ENCODE measurements around the gene GALNT1. TPM values are rescaled to one million over a fixed set of nuclear protein-coding genes. Genes with fewer than 3 reads are reported as not detected.

Gene GALNT1
- total RNA-seq, 1 experiment from 2014 or later: 25.6 TPM

DNA sequence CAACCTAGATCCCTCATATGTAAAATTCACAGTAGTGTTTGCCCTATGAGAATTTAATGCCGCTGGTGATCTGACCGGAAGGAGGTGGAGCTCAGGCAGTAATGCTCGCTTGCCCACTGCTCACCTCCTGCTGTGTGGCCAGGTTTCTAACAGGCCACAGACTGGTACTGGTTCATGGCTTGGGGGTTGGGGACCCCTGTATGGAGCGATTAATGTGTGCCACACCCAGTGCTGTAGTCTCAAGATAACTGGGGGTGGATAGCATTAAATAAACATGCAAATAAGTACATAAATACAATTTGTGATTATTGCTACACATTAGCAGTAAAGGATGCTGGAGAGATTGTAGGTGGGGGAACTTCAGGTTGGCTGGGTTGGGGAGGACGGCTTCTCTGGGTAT is 3.2 kb downstream of the GALNT1 start:
- no peak for TF ChIP-seq EZH2 (IDR thresholded peaks at IDR 0.05; ENCODE audit: borderline replicate concordance, low read depth, low read length, poor library complexity, severe bottlenecking)
- TF ChIP-seq, protein P1, sequence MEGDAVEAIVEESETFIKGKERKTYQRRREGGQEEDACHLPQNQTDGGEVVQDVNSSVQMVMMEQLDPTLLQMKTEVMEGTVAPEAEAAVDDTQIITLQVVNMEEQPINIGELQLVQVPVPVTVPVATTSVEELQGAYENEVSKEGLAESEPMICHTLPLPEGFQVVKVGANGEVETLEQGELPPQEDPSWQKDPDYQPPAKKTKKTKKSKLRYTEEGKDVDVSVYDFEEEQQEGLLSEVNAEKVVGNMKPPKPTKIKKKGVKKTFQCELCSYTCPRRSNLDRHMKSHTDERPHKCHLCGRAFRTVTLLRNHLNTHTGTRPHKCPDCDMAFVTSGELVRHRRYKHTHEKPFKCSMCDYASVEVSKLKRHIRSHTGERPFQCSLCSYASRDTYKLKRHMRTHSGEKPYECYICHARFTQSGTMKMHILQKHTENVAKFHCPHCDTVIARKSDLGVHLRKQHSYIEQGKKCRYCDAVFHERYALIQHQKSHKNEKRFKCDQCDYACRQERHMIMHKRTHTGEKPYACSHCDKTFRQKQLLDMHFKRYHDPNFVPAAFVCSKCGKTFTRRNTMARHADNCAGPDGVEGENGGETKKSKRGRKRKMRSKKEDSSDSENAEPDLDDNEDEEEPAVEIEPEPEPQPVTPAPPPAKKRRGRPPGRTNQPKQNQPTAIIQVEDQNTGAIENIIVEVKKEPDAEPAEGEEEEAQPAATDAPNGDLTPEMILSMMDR (conservative IDR thresholded peaks at IDR 0.05; ENCODE audit: low read depth, low read length): no peak
- CTCF ChIA-PET: no interaction called here
- no peaks in the 10 kb centered on the region for H3K36me3 ChIP-seq (ENCODE audit: insufficient read depth, low read length, poor library complexity, severe bottlenecking)
- peaks cover 11% of the 10 kb centered on the region for H3K27me3 ChIP-seq (replicated peaks; ENCODE audit: insufficient read depth, low read depth, low read length, poor library complexity)
- DNase-seq (ENCODE audit: low spot score): no peak
- POLR2A ChIA-PET (ENCODE audit: low non-redundant PET): no interaction called here
- BruUV-seq (replicated peaks): no TSS peak
- H3K4me1 ChIP-seq (ENCODE audit: insufficient read depth, low read length, poor library complexity, severe bottlenecking): no peaks in the 10 kb centered on the region
- peaks cover 26% of the 10 kb centered on the region for H3K9me3 ChIP-seq (ENCODE audit: low read depth, low read length, poor library complexity, severe bottlenecking)
- intact Hi-C loops (cut with micrococcal nuclease; ENCODE audit: unreplicated experiment): no loop called here
- no peak overlapping the region for H3K27ac ChIP-seq (ENCODE audit: low read depth, low read length, poor library complexity, severe bottlenecking)
- H3K4me3 ChIP-seq (ENCODE audit: low read depth, low read length, poor library complexity, severe bottlenecking): no peak overlapping the region

DNA sequence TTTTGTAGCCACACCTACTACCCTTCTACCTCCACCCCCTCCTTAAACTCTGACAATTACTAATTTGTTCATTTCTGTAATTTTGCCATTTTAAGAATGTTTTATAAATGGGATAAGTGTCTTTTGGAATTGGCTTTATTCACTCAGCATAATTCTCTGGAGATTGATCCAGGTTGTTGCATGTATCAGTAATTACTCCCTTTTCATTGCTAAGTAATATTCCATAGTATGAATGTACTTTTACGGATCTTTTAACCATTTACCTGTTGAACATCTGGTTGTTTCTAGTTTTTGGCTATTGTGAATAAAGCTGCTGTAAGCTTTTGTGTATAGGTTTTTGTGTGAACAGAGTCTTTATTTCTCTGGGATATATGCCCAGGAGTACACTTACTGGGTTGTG is 4.1 kb downstream of the GALNT1 start:
- CTCF ChIA-PET: no interaction called here
- intact Hi-C loops (cut with micrococcal nuclease; ENCODE audit: unreplicated experiment): no loop called here
- H3K4me3 ChIP-seq (ENCODE audit: low read depth, low read length, poor library complexity, severe bottlenecking): no peak overlapping the region

DNA sequence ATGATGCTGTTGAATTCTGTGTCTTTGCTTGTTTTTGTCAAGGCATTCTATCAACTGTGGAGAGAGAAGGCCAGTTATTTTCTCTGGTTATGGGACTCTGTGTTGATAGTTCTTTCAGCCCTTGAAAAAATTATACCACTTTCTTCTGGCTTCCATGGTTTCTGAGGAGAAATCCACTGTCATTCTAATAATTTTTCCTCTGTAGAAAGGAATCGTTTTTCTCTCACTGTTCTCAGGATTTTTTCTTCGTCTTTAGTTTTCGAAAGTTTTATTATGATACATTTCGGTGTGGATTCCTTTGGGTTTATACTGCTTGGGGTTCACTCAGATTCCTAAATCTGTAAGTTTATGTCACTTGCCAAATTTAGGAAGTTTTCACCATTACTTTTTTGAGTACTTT is 6.6 kb downstream of the GALNT1 start:
- Histone ChIP-seq H3K27ac (ENCODE audit: low read depth, low read length, poor library complexity, severe bottlenecking) (no peak overlapping the region), H3K4me3 (ENCODE audit: low read depth, low read length, poor library complexity, severe bottlenecking) (no peak overlapping the region), H3K9me3 (ENCODE audit: low read depth, low read length, poor library complexity, severe bottlenecking) (peaks cover 26% of the 10 kb centered on the region), H3K36me3 (ENCODE audit: insufficient read depth, low read length, poor library complexity, severe bottlenecking) (no peaks in the 10 kb centered on the region), H3K4me1 (ENCODE audit: insufficient read depth, low read length, poor library complexity, severe bottlenecking) (no peaks in the 10 kb centered on the region), H3K27me3 (replicated peaks; ENCODE audit: insufficient read depth, low read depth, low read length, poor library complexity) (no peaks in the 10 kb centered on the region)
- BruUV-seq (replicated peaks): no TSS peak
- no peak for DNase-seq (ENCODE audit: low spot score)
- ChIA-PET POLR2A (ENCODE audit: low non-redundant PET) (no interaction called here), CTCF (no interaction called here)
- TF ChIP-seq, protein P1 (conservative IDR thresholded peaks at IDR 0.05; ENCODE audit: low read depth, low read length): no peak
- no peak for TF ChIP-seq EZH2 (IDR thresholded peaks at IDR 0.05; ENCODE audit: borderline replicate concordance, low read depth, low read length, poor library complexity, severe bottlenecking)
- intact Hi-C loops (cut with micrococcal nuclease; ENCODE audit: unreplicated experiment): no loop called here

More for the DNA sequence above, 4.1 kb downstream of the GALNT1 start:
- Histone ChIP-seq H3K36me3 (ENCODE audit: insufficient read depth, low read length, poor library complexity, severe bottlenecking) (no peaks in the 10 kb centered on the region), H3K27ac (ENCODE audit: low read depth, low read length, poor library complexity, severe bottlenecking) (no peak overlapping the region), H3K9me3 (ENCODE audit: low read depth, low read length, poor library complexity, severe bottlenecking) (peaks cover 26% of the 10 kb centered on the region), H3K27me3 (replicated peaks; ENCODE audit: insufficient read depth, low read depth, low read length, poor library complexity) (peaks cover 2% of the 10 kb centered on the region), H3K4me1 (ENCODE audit: insufficient read depth, low read length, poor library complexity, severe bottlenecking) (no peaks in the 10 kb centered on the region)
- no peak for DNase-seq (ENCODE audit: low spot score)
- no TSS peak for BruUV-seq (replicated peaks)
- POLR2A ChIA-PET (ENCODE audit: low non-redundant PET): no interaction called here
- TF ChIP-seq EZH2 (IDR thresholded peaks at IDR 0.05; ENCODE audit: borderline replicate concordance, low read depth, low read length, poor library complexity, severe bottlenecking): no peak
- TF ChIP-seq, protein P1 (conservative IDR thresholded peaks at IDR 0.05; ENCODE audit: low read depth, low read length): no peak
